K562 (cell line): ENCODE results near the gene ESCO1. TPM values are rescaled to one million over a fixed set of nuclear protein-coding genes. Genes with fewer than 3 reads are reported as not detected.

Source experiments
- HMBOX1 ChIP-seq: sonication (generic); IDR thresholded peaks from 2 replicates; pipeline ENCODE4 v1.6.1; 2016
- MLX ChIP-seq, 2 experiments: fragments of 450-650 bp in 1 of 2; sonication (generic) in 1 of 2; formaldehyde crosslinking; conservative IDR thresholded peaks; 2 replicates each; pipeline versions ENCODE4 v1.4.0 to v1.8.1; 2020 to 2022; ENCODE audit warnings: mild to moderate bottlenecking in 1 of 2, missing genetic modification reagents in 1 of 2
- SLC30A9 ChIP-seq: fragments of 250-450 bp; sonication (Bioruptor Pico); IDR thresholded peaks from 2 replicates; pipeline ENCODE4 v1.8.0; 2022; ENCODE audit warnings: mild to moderate bottlenecking, moderate library complexity
- SMARCE1 ChIP-seq: fragments of 450-650 bp; IDR thresholded peaks from 2 replicates; pipeline ENCODE4 v1.7.1; 2016; ENCODE audit warnings: mild to moderate bottlenecking
- SPI1 ChIP-seq: IDR thresholded peaks from 2 replicates; pipeline ENCODE4 v1.6.1; 2011; ENCODE audit warnings: low read depth, low read length, control low read depth, borderline replicate concordance
- ZBTB1 ChIP-seq: sonication (generic); formaldehyde crosslinking; IDR thresholded peaks from 2 replicates; pipeline ENCODE4 v1.8.1; 2023; ENCODE audit warnings: missing genetic modification reagents, low read depth, mild to moderate bottlenecking, borderline replicate concordance
- polyA plus RNA-seq, 8 experiments: library from polyadenylated mRNA; depleted of rRNA in 4 of 8; stranded (reverse) in 5 of 8; unstranded in 3 of 8; fragments of >200 nt; fragmentation: Nextera tagmentation in 2 of 8; fragmentation: Illumina TruSeq in 1 of 8; extraction: Ambion mirVana in 2 of 8; extraction: Trizol in 1 of 8; gene quantifications; 2 replicates each; pipeline versions ENCODE4 v1.2.1 to v1.2.3, GENCODE V29; 2011 to 2014; ENCODE audit warnings: inconsistent platforms in 1 of 8, missing spikeins in 1 of 8
- total RNA-seq, 7 experiments: library from RNA; depleted of rRNA in 6 of 7; stranded (reverse); fragments of >200 nt in 6 of 7; fragmentation: Illumina TruSeq in 2 of 7; extraction: Trizol in 2 of 7; gene quantifications; 2 replicates each; pipeline versions ENCODE4 v1.2.1 to v1.2.3, GENCODE V29; 2011 to 2021; ENCODE audit warnings: low replicate concordance in 1 of 7
- TF ChIP-seq, protein P1 (sequence below): fragments of 450-650 bp; IDR thresholded peaks from 2 replicates; pipeline ENCODE4 v1.6.1; 2016; ENCODE audit warnings: mild to moderate bottlenecking, moderate library complexity
- TF ChIP-seq, protein P2 (sequence below), 2 experiments: fragments of 450-650 bp in 1 of 2; IDR thresholded peaks; 2 replicates each; pipeline ENCODE4 v1.6.1; 2011 to 2017; ENCODE audit warnings: low read depth in 2 of 2, antibody characterized with exemption in 1 of 2, borderline replicate concordance in 1 of 2, low read length in 1 of 2, mild to moderate bottlenecking in 1 of 2, mixed read lengths in 1 of 2; ENCODE audit not compliant: control insufficient read depth in 1 of 2

Gene ESCO1
- total and polyA plus RNA-seq, 9 of the 15 experiments (the other 6 are each of a cell fraction or from before 2014, with no cell fraction given) = 15.0 to 31.3 (median 19.6) TPM

DNA sequence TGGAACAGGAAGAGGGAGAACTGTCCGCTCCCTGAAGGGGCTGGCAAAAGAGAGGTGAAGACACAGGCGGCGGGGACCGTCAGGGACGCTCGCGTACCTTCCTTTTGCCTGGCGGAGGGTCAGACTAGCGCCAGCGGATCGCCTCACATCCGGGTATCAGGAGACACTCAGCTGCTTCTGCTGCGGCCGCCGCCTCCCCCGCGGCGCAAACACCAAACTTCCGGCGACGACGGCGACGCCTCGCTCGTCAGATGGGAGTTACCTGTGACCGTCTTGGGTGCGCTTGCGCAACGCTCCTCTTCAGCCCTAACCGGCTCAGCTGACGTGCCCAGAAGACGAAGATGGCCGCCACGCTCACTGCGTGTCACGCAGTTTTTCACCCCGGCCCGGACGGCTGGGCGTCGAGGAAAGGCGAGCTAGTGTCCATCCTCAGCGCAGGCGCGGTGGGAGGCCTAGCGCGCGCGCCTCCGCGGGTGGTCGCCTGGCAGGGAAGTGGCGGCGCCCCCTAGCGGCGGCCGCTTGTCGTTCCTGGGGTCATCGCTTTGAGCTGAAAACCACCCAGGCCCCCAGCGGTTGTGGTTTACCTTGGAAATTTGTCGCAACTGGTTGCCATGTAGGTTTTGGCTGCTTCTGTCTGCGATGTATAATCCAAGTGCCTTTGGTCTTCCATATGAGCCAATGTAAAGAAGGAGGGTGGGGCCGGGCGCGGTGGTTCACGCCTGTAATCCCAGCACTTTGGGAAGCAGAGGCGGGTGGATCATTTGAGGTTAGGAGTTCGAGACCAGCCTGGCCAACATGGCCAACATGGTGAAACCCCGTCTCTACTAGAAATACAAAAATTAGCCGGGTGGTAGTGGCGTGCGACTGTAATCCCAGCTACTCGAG, at the start of gene ESCO1 (continued):
- TF ChIP-seq, protein P1, sequence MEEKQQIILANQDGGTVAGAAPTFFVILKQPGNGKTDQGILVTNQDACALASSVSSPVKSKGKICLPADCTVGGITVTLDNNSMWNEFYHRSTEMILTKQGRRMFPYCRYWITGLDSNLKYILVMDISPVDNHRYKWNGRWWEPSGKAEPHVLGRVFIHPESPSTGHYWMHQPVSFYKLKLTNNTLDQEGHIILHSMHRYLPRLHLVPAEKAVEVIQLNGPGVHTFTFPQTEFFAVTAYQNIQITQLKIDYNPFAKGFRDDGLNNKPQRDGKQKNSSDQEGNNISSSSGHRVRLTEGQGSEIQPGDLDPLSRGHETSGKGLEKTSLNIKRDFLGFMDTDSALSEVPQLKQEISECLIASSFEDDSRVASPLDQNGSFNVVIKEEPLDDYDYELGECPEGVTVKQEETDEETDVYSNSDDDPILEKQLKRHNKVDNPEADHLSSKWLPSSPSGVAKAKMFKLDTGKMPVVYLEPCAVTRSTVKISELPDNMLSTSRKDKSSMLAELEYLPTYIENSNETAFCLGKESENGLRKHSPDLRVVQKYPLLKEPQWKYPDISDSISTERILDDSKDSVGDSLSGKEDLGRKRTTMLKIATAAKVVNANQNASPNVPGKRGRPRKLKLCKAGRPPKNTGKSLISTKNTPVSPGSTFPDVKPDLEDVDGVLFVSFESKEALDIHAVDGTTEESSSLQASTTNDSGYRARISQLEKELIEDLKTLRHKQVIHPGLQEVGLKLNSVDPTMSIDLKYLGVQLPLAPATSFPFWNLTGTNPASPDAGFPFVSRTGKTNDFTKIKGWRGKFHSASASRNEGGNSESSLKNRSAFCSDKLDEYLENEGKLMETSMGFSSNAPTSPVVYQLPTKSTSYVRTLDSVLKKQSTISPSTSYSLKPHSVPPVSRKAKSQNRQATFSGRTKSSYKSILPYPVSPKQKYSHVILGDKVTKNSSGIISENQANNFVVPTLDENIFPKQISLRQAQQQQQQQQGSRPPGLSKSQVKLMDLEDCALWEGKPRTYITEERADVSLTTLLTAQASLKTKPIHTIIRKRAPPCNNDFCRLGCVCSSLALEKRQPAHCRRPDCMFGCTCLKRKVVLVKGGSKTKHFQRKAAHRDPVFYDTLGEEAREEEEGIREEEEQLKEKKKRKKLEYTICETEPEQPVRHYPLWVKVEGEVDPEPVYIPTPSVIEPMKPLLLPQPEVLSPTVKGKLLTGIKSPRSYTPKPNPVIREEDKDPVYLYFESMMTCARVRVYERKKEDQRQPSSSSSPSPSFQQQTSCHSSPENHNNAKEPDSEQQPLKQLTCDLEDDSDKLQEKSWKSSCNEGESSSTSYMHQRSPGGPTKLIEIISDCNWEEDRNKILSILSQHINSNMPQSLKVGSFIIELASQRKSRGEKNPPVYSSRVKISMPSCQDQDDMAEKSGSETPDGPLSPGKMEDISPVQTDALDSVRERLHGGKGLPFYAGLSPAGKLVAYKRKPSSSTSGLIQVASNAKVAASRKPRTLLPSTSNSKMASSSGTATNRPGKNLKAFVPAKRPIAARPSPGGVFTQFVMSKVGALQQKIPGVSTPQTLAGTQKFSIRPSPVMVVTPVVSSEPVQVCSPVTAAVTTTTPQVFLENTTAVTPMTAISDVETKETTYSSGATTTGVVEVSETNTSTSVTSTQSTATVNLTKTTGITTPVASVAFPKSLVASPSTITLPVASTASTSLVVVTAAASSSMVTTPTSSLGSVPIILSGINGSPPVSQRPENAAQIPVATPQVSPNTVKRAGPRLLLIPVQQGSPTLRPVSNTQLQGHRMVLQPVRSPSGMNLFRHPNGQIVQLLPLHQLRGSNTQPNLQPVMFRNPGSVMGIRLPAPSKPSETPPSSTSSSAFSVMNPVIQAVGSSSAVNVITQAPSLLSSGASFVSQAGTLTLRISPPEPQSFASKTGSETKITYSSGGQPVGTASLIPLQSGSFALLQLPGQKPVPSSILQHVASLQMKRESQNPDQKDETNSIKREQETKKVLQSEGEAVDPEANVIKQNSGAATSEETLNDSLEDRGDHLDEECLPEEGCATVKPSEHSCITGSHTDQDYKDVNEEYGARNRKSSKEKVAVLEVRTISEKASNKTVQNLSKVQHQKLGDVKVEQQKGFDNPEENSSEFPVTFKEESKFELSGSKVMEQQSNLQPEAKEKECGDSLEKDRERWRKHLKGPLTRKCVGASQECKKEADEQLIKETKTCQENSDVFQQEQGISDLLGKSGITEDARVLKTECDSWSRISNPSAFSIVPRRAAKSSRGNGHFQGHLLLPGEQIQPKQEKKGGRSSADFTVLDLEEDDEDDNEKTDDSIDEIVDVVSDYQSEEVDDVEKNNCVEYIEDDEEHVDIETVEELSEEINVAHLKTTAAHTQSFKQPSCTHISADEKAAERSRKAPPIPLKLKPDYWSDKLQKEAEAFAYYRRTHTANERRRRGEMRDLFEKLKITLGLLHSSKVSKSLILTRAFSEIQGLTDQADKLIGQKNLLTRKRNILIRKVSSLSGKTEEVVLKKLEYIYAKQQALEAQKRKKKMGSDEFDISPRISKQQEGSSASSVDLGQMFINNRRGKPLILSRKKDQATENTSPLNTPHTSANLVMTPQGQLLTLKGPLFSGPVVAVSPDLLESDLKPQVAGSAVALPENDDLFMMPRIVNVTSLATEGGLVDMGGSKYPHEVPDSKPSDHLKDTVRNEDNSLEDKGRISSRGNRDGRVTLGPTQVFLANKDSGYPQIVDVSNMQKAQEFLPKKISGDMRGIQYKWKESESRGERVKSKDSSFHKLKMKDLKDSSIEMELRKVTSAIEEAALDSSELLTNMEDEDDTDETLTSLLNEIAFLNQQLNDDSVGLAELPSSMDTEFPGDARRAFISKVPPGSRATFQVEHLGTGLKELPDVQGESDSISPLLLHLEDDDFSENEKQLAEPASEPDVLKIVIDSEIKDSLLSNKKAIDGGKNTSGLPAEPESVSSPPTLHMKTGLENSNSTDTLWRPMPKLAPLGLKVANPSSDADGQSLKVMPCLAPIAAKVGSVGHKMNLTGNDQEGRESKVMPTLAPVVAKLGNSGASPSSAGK = peak; percentile 92
- TF ChIP-seq ZBTB1 (no peak), SLC30A9 (no peak), SMARCE1 (no peak), MLX (CRISPR knock-in tag; conservative IDR thresholded peaks at IDR 0.05) (no peak), SPI1 (peak; percentile 66; the same call in 1 of the 2 replicates), HMBOX1 (no peak)
- TF ChIP-seq, protein P2, sequence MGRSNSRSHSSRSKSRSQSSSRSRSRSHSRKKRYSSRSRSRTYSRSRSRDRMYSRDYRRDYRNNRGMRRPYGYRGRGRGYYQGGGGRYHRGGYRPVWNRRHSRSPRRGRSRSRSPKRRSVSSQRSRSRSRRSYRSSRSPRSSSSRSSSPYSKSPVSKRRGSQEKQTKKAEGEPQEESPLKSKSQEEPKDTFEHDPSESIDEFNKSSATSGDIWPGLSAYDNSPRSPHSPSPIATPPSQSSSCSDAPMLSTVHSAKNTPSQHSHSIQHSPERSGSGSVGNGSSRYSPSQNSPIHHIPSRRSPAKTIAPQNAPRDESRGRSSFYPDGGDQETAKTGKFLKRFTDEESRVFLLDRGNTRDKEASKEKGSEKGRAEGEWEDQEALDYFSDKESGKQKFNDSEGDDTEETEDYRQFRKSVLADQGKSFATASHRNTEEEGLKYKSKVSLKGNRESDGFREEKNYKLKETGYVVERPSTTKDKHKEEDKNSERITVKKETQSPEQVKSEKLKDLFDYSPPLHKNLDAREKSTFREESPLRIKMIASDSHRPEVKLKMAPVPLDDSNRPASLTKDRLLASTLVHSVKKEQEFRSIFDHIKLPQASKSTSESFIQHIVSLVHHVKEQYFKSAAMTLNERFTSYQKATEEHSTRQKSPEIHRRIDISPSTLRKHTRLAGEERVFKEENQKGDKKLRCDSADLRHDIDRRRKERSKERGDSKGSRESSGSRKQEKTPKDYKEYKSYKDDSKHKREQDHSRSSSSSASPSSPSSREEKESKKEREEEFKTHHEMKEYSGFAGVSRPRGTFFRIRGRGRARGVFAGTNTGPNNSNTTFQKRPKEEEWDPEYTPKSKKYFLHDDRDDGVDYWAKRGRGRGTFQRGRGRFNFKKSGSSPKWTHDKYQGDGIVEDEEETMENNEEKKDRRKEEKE (IDR thresholded peaks at IDR 0.05; ENCODE audit: borderline replicate concordance in 1 of 2, control insufficient read depth in 1 of 2, low read depth in 2 of 2, low read length in 1 of 2) = no peak
